GM23338 (cell line): ENCODE results near the gene VENTX.

Experiments used
- CTCF ChIP-seq, 2 experiments: fragments of 200-600 bp in 1 of 2; sonication (generic) in 1 of 2; conservative IDR thresholded peaks; 2 replicates each; pipeline versions ENCODE4 v1.5.1 to v1.6.1; 2016 to 2017; ENCODE audit warnings: antibody characterized with exemption in 2 of 2, low read depth in 2 of 2, mild to moderate bottlenecking in 2 of 2, moderate library complexity in 1 of 2
- EZH2 ChIP-seq: fragments of 200-600 bp; sonication (generic); IDR thresholded peaks from one replicate; pipeline ENCODE4 v1.8.0; 2017; ENCODE audit warnings: antibody characterized with exemption, mild to moderate bottlenecking, low read depth; ENCODE audit not compliant: unreplicated experiment
- POLR2AphosphoS5 ChIP-seq: IDR thresholded peaks from 2 replicates; pipeline ENCODE4 v1.6.1; 2016; ENCODE audit warnings: antibody characterized with exemption, low read depth
- STAT1 ChIP-seq: IDR thresholded peaks from one replicate; pipeline ENCODE4 v1.6.1; 2016; ENCODE audit warnings: antibody characterized with exemption; ENCODE audit not compliant: unreplicated experiment

- no peak for TF ChIP-seq CTCF (conservative IDR thresholded peaks at IDR 0.05; ENCODE audit: low read depth in 2 of 2)
- no peak for TF ChIP-seq EZH2
- no peak for TF ChIP-seq STAT1
- TF ChIP-seq POLR2AphosphoS5: no peak
Observed at GRCh38 chr10:133258818-133259601, 21.4 kb downstream of the VENTX start.
